D721Med (cell line): ENCODE results near the gene P4HA2.

ENCODE experiments used
- DNase-seq: peaks from one replicate; pipeline ENCODE4 v3.0.0; 2011; ENCODE audit warnings: low spot score; ENCODE audit not compliant: insufficient read length
- FAIRE-seq: peaks from 2 replicates; lab custom pipeline; 2011; peaks lifted over from hg19 to GRCh38; lab: Jason Lieb, UNC
- TF ChIP-seq, protein P1 (sequence below): IDR thresholded peaks from 2 replicates; pipeline ENCODE4 v1.5.1; 2012; ENCODE audit warnings: mild to moderate bottlenecking, control low read depth; ENCODE audit not compliant: insufficient read depth; ENCODE audit errors: missing control alignments

The P4HA2 gene

DNA sequence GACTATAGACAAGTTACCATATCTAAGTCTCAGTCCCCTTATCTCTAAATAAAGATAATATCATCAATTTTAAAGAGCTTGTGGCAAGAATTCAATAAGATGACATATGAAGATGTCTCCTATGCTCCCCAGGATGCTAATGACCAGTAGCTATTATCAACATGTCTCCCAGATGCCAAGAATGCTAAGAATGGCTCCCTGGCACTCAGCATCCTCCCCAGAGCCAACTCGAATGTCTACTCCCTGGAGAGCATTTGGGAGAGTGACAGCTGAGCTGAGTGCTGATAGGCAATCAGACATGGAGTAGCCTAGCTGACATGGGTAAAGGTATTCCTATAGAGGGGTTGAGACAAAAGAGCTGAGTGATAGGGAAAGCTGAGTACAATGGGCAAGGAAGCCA is 15.9 kb downstream of the P4HA2 start:
- FAIRE-seq (no peak), DNase-seq (no peak)
- TF ChIP-seq, protein P1, sequence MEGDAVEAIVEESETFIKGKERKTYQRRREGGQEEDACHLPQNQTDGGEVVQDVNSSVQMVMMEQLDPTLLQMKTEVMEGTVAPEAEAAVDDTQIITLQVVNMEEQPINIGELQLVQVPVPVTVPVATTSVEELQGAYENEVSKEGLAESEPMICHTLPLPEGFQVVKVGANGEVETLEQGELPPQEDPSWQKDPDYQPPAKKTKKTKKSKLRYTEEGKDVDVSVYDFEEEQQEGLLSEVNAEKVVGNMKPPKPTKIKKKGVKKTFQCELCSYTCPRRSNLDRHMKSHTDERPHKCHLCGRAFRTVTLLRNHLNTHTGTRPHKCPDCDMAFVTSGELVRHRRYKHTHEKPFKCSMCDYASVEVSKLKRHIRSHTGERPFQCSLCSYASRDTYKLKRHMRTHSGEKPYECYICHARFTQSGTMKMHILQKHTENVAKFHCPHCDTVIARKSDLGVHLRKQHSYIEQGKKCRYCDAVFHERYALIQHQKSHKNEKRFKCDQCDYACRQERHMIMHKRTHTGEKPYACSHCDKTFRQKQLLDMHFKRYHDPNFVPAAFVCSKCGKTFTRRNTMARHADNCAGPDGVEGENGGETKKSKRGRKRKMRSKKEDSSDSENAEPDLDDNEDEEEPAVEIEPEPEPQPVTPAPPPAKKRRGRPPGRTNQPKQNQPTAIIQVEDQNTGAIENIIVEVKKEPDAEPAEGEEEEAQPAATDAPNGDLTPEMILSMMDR = no peak

DNA sequence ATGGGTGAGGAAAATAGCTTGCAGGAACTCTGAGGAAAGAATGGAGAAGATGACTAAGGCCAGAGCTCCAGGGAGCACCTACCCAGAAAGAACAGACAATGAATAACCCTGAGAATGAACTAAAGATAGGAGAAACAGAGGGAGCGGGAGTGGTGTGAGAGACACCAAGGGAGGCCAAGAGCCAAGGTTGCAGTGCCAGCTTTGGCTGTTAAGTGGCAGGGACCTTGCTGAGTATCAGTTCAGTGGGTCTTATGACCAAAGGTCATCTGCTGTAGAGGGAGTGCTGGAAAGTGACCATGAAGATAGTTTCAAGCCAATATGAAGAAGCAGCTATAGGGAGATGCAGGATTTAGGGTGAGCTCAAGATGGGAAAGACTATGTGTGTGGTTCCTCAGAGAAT is 16.7 kb downstream of the P4HA2 start:
- TF ChIP-seq, protein P1 = no peak
- DNase-seq (no peak), FAIRE-seq (no peak)

DNA sequence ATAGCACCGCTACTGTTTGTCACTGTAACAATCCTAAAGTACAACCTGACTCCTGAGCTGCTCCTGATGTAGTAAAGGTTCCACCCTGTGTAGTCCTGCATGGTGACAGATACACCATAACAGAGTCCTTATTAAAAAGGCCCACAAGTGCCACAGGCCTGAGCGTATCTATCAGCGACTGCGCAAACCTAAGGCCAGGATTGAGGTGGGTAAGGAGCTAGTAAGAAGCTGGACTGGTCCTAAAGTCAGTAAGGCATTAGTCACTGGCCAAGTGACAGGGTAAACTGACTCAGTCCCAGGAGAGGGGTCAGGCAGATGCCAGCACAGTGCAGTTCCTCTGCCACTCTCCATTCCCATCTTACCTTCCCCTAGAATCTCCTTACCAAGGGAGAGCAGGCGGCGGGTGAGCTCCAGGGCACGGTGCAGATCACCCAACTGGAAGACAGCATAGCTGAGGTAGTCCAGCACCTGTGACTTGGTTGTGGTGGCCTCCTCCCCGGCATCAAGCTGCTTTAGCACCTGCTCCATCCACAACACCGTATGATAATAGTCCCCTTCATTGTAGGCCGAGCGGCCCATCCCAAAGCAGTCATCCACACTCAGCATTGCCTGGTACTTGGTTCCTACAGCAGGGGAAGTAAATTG is 17.6 kb downstream of the P4HA2 start:
- no peak for DNase-seq
- TF ChIP-seq, protein P1 = no peak
- FAIRE-seq = no peak

DNA sequence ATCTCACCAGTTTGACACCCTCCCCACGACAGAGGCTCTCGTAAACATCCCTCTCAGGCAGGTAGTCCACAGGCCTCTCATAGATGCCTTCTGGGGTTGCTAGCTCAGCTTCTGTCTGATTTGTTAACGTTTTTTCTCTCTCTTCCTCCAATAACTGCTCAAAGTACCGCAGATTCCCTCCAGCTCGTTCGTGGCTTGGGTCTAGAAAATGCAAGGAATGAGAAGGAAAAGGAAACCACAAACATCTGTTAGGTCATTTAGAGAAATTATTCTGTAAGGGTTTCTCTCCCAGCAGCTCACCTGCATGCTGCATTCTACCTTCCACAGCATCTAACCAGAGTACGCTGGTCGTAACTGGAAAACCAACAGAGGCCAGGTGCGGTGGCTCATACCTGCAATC is 18.5 kb downstream of the P4HA2 start:
- TF ChIP-seq, protein P1 = no peak
- FAIRE-seq = no peak
- no peak for DNase-seq

DNA sequence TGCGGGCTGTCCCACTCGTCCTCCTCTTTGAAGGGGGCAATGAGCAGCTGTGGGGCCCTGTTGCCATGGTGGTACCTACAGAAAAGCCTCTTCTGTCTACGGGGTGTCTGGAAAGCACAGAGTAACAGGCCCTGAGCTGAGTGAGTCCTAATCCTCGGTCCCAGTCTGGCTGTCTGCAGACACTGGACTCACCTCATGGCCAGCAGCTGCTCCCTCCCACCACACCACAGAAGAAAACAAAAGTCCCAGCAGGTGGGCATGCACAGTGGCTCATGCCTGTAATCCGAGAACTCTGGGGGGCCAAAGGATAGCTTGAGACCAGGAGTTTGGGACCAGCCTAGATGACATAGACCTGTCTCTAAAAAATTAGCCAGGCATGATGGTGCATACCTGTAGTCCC is 19.9 kb downstream of the P4HA2 start:
- no peak for FAIRE-seq
- no peak for DNase-seq
- TF ChIP-seq, protein P1 = no peak

DNA sequence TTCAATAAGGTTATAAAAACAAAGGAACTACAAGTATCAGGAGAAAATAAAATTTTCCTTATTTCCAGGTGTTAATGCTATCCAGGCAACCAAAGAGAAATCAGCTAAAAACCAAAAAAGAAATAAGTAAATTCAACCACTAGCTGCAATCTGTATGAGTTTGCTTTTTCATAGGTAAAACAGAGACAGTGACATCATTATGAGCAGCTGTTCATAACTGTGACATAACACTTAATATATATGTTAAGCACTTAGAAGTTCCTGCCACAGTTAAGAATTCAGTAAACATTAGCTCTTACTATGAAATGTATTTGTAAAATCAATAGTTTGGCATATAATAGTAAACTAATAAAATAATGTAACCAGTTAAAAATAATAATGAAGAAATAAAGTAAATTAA is 20.9 kb downstream of the P4HA2 start:
- FAIRE-seq (no peak), DNase-seq (no peak)
- TF ChIP-seq, protein P1 = no peak

DNA sequence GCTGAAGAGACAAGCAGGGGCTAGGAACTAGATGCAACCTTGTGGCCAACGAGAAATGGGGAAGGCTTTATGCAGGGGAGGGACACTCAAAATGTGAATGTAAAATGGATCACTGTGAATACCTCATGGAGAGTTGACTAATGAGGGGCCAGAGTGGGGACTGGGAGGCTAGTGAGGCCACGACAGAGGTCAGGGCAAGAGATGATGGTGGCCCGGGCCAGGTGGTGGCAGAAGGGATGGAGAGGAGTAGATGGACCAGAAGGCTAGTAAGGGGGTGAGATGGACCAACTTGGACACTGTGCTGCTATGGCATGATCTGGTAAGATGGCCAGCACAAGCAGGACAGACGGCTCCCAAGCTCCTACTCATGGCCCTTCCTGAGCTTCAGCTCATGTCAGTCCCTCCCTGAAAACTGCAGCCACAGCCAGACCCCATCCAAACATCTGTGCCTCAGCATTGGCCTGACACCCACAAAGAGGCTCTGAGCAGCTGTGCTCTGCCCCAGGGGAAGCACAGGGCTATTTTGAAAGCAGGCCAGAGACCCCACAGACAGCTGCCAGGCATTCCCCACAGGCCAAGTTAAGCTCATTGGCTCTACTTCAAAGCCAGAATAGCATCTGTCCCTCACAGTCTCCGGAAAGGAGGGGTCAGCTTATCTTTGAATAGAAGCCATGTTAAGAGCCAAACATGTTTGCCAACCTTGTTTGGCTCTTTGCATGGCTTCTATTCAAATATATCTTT is 22.1 kb downstream of the P4HA2 start:
- TF ChIP-seq, protein P1 = no peak
- DNase-seq (no peak), FAIRE-seq (no peak)
